ENCODE data around the gene METTL14.

METTL14 gene

DNA sequence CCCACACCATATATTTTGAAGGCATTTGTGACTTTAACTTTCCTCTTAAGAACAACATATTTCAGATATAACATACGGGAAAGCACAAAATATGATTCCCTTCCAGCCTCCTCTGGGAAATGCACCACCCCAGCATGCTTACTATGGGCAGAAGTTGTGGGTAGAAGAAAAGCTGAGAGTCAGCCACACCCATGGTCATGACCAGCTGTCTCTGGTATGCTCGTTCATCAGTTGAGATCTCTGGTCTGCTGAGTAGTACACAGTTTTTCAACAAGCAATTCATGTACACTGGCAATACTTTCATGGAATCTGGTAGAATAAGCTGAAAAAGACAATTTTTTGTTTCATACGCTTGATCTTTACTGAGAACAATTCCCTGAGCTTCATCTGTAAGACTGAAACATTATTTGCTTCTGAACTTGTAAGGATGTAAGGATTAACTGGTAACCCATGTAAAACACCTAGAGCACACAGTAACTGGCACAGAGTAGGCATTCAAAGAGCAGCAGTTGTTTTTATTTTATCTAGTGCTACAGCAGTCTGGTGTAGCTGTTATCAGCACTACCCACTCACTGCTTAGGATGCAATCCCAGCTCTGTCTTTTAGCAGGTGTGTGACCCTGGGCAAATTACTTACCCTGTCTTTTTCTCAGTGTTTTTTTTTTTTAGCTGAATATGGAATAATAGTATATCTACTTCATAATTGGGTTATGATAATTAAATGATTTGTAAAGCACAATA is 47.6 kb downstream of the METTL14 start:
- DNase-seq (ENCODE audit: extremely low read depth in 1 of 2, low read depth in 1 of 2) = no peak

DNA sequence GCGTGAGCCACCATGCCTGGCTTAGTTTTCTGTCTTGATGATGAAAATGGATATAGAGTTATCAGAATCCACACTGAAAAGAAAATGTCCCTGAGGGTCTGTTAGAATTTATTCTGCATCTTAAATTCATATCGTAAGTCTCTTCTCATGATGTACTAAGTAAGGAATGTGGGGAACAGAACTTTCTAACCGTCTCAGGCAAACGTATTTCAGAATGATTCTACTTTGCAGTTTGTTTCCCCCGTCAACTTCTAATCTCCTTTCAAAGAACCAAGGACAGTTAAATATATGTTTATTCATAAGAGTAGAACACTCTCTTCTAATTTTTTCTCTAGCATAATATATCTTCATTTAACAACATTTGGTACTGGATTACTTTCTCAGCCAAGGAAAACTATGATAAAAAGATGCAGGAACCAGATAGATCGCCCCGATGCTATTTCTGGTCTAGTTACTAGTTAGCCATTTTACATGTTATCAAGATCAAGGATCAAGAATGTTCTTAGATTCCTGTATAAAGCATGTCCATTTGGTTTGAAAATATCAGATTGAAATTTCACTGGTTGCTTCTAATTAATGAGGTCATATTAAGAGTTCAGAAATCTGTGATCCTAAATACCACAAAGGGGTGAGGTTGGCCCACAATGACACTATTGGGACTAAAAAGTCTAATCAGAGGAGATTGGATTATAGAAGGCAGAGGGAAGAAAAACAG is 49.5 kb downstream of the METTL14 start:
- no peak for DNase-seq (ENCODE audit: extremely low read depth in 1 of 2, low read depth in 1 of 2)

DNA sequence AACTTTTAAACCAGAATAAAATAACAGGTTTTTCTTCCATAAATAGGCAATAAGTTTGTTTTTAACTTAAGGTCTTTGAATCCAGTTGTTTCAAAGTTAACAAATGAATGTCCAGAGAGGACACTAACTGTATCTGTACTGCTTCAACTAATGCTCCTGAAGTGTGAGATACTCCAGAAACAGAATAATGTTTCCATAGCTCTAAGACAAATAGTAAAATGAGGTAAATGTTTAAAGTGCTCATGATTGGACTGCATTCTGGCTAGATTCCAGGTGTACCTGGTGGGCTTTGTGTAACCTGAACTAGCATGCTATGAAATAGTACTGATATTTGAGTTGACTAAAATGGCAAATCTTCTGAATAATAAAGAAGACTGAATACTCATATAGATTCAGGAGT is 51.7 kb downstream of the METTL14 start:
- DNase-seq (ENCODE audit: extremely low read depth in 1 of 2, low read depth in 1 of 2) = no peak

DNA sequence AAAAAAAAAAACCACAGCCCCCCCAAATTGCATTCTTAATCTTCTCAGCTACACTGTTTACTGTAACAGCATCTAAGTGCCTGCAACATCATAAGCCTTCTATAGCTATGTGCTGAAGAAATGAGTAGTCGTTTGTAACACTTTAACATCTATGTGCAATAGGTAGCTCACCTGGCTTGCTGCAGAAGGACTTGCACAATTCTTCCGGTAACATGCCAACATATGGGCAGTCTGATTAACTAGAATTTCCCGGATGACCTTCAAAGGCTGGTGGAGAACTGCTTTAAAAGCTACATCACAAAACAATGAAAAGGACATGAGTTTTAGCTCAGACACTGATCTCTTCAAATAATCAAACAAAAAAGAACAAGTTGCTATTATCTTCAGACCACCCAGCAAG is 52.9 kb downstream of the METTL14 start:
- DNase-seq (ENCODE audit: extremely low read depth in 1 of 2, low read depth in 1 of 2) = no peak

- DNase-seq (ENCODE audit: extremely low read depth in 1 of 2, low read depth in 1 of 2) = no peak
These were observed 54.0 kb downstream of the METTL14 start for GRCh38 chr4:118739022-118739713.

- DNase-seq (ENCODE audit: extremely low read depth in 1 of 2, low read depth in 1 of 2) = no peak
These were observed 55.7 kb downstream of the METTL14 start for GRCh38 chr4:118740869-118741268.

- DNase-seq (ENCODE audit: extremely low read depth in 1 of 2, low read depth in 1 of 2) = no peak
These were observed 56.2 kb downstream of the METTL14 start for GRCh38 chr4:118741301-118741855.

GRCh38 chr4:118742050-118742449 is 56.9 kb downstream of the METTL14 start:
- no peak for DNase-seq (ENCODE audit: extremely low read depth in 1 of 2, low read depth in 1 of 2)

- no peak for DNase-seq (ENCODE audit: extremely low read depth in 1 of 2, low read depth in 1 of 2)
These were observed 58.7 kb downstream of the METTL14 start for GRCh38 chr4:118743867-118744266.

GRCh38 chr4:118745357-118745756 is 60.2 kb downstream of the METTL14 start:
- DNase-seq (ENCODE audit: extremely low read depth in 1 of 2, low read depth in 1 of 2) = no peak

- no peak for DNase-seq (ENCODE audit: extremely low read depth in 1 of 2, low read depth in 1 of 2)
These were observed 61.2 kb downstream of the METTL14 start for GRCh38 chr4:118746251-118746919.

- no peak for DNase-seq (ENCODE audit: extremely low read depth in 1 of 2, low read depth in 1 of 2)
These were observed 64.3 kb downstream of the METTL14 start for GRCh38 chr4:118749347-118749988.

DNA sequence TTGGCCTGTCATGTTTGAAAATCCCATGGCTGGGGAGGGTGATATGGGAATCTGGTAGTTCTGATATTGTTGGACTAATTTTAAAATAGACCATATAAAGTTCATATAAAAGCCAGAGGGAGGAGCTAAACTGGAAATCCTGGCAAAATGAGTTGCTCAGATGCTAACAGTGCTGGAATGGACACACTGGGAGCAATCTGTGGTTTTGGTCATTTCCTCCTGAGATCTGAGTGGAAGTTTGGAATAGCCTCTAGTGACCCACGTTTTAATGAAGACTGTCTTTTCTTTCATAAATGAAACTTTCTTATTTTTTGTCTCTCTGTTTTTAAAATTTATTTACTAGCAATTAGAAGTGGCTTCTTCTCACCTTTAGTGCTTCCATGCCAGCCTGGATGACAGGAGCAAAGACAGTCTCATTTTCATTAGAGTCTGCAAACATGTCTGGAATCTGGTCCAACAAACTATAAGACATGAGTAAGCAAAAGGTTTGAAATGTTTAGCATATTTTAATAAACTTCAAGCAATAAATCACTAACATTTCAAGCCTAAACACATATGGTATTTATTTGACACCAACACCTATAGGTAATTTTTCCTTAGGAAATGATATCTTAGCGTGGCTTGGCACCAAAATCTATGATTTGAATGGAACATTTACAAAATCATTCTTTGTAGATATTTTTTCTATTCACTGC is 66.6 kb downstream of the METTL14 start:
- no peak for DNase-seq (ENCODE audit: extremely low read depth in 1 of 2, low read depth in 1 of 2)

DNA sequence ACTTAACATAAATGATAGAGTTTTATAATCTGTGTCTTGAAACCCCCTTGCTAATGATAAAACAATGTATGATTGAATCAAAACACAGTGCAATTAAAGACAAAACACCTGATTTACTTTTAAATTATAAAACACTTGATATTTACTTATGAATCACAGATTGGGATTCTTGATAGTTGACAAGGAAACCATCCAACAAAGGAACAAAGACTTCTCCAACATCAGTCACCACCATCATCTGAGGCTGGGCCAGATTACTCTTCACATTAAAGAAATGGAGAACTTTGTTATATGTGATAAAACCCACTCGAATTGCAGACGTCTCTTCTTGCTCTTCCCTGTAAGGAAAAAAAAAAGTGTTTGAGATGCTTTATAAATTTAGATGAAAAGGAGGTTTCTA is 67.4 kb downstream of the METTL14 start:
- DNase-seq (ENCODE audit: extremely low read depth in 1 of 2, low read depth in 1 of 2) = no peak

DNA sequence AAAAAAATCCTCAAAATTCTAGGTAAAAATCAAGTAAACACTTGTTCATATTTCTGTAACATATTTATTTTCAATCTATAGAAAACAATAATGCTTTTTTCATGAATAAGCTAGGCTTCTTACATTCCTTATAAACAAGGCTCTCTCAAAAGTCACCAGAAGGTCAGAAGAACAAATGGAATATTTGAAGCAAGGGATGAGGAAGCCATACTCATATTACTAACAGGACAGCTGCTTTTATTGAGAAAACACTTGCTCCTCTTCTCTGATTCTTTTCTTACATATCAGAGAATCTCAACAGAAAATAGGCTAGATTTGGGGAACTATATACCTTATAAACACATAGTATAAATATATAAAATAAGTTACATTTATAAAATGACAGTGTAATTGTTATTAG is 67.9 kb downstream of the METTL14 start:
- DNase-seq (ENCODE audit: extremely low read depth in 1 of 2, low read depth in 1 of 2) = no peak

DNA sequence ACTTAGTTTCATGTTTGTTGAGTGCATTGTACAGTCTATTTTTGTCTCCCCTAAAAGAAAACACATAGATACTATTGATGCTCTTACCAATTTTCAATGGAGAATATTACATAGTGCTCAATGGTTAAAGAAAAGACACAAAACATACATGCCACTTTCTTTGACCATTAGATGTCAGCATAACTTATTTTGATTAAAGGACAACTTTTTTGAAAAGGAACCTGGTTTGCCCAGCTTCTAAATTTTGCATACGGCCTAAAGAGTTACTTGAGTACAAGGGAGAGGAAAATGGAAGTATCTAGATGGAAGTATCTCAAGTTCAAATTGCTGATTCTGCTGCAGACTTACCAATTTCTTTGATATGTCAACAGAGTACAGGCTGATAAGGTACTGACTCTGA is 68.5 kb downstream of the METTL14 start:
- no peak for DNase-seq (ENCODE audit: extremely low read depth in 1 of 2, low read depth in 1 of 2)

DNA sequence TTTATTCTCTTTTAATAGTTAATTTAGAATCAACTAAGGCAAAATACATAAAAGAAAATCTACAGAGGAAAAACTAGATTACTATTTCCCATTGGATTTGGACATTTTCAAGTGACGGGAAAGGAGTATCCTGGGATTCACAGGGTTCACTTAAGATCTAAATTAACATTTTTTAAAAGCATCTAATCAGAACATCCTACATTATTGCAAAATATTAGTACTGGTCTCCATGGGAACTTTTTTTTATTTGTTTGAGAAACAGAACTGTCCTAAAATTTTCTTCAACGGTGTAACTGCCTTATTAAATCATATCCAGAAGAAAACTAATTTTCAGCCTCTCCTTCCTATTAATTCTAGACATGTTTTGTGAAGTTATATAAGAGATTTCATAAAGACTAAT is 69.7 kb downstream of the METTL14 start:
- DNase-seq (ENCODE audit: extremely low read depth in 1 of 2, low read depth in 1 of 2) = no peak

DNA sequence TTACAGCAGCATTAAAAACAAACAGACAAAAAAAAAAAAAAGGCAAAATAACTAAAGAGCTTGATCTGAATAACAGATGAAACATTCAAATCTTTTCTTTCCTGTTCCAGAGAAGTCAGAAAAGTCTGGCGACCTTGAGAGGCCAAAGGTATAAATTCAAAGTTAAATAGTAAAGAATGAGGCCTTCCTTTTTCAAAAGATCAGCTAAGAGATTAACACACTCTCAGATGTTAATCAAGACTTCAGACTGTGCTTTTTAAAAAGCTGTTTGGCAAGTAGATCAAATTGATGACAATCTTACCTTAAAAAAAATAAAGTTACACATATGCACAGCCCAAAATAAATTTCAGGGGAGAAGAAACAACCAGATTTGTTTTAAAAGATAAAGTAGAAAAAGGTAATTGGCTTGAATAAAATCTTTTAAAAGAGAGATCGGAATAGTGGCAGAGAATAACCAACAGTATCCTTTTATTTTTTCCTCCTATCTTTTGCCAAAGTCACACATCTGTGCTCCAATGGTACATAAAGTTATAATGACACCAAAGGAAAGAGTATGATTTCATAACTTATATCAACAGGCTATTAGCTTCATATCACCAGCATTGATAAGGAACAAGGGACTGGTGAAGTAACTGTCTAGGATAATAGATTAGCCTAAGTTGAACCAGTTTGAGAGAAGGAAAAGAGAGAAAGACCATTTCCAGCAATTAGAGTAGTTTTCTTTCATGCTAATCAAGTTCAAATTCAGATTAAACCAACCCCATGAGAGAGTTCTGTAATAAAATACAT is 70.4 kb downstream of the METTL14 start:
- no peak for DNase-seq (ENCODE audit: extremely low read depth in 1 of 2, low read depth in 1 of 2)

DNA sequence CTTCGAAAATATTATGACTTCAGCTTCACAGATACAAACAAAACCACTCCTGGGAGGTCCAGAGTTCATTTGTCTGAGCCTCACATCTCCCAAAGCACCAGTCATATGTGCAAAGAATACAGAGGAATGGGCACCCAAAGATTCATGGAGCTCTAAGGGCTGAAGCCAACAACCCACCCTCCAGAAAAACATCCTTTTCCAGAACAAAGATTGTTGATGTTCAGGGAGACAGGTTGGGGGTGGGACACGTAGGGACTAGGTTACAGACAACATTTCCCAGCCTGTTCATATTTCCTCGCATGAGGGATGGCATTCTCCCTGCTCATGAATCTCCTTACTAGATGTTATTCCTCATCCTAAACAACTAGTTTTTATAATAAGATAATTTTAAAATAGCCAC is 71.2 kb downstream of the METTL14 start:
- no peak for DNase-seq (ENCODE audit: extremely low read depth in 1 of 2, low read depth in 1 of 2)
